WTC11 (cell line): ENCODE results near the gene ENO3. TPM values are rescaled to one million over a fixed set of nuclear protein-coding genes. Genes with fewer than 3 reads are reported as not detected.

Experiments
- ATAC-seq: fragments of 200-7000 bp; cut with Tn5 transposase; 2 replicates; pipeline ENCODE4 v1.10.0; 2021; ENCODE audit warnings: mild to moderate bottlenecking, moderate library complexity
- CTCF ChIA-PET: fragments of 300-600 bp; sonication (Branson Sonifier 250); formaldehyde crosslinking; loops from one replicate; lab custom pipeline; 2021; ENCODE audit warnings: antibody characterized with exemption; lab: Charles Lee
- POLR2A ChIA-PET: fragments of 350-600 bp; sonication (Branson Sonifier 250); formaldehyde crosslinking; loops from one replicate; lab custom pipeline; 2021; ENCODE audit warnings: antibody characterized with exemption; lab: Charles Lee
- DNase-seq: peaks from one replicate; pipeline ENCODE4 v3.0.0; 2021; ENCODE audit warnings: low spot score
- H3K27ac Mint-ChIP-seq: 2 replicates; pipeline ENCODE4 v1.8.0; 2021; ENCODE audit warnings: mixed read lengths
- H3K27me3 Mint-ChIP-seq: 2 replicates; pipeline ENCODE4 v1.8.0; 2021; ENCODE audit warnings: low read depth, mild to moderate bottlenecking, moderate library complexity, mixed read lengths
- H3K36me3 Mint-ChIP-seq: 2 replicates; pipeline ENCODE4 v1.8.0; 2021; ENCODE audit warnings: mixed read lengths
- H3K4me1 Mint-ChIP-seq: 2 replicates; pipeline ENCODE4 v1.8.0; 2022; ENCODE audit warnings: mixed read lengths
- H3K4me3 Mint-ChIP-seq: 2 replicates; pipeline ENCODE4 v1.8.0; 2021; ENCODE audit warnings: mild to moderate bottlenecking, moderate library complexity, mixed read lengths
- H3K9me3 Mint-ChIP-seq: 2 replicates; pipeline ENCODE4 v1.8.0; 2021; ENCODE audit warnings: mixed read lengths
- ATF1 ChIP-seq: sonication (generic); formaldehyde crosslinking; IDR thresholded peaks from 2 replicates; pipeline ENCODE4 v1.8.1; 2023; ENCODE audit warnings: mild to moderate bottlenecking, moderate library complexity, missing genetic modification reagents
- GTF2I ChIP-seq: fragments of 250-450 bp; sonication (Bioruptor Pico); conservative IDR thresholded peaks from 2 replicates; pipeline ENCODE4 v1.4.0; 2021; ENCODE audit warnings: mild to moderate bottlenecking
- MYBL2 ChIP-seq: sonication (generic); formaldehyde crosslinking; IDR thresholded peaks from 2 replicates; pipeline ENCODE4 v1.8.1; 2023; ENCODE audit warnings: mild to moderate bottlenecking, moderate library complexity, missing genetic modification reagents
- NR3C1 ChIP-seq: sonication (generic); formaldehyde crosslinking; conservative IDR thresholded peaks from 2 replicates; pipeline ENCODE4 v1.8.1; 2023; ENCODE audit warnings: low read depth, mild to moderate bottlenecking, missing genetic modification reagents
- OVOL2 ChIP-seq: fragments of 250-450 bp; sonication (Bioruptor Pico); IDR thresholded peaks from 2 replicates; pipeline ENCODE4 v1.9.0; 2021; ENCODE audit warnings: mild to moderate bottlenecking, borderline replicate concordance
- RELA ChIP-seq: sonication (generic); formaldehyde crosslinking; IDR thresholded peaks from 2 replicates; pipeline ENCODE4 v1.8.1; 2022; ENCODE audit warnings: missing genetic modification reagents, mild to moderate bottlenecking, borderline replicate concordance
- STAT6 ChIP-seq: sonication (generic); formaldehyde crosslinking; conservative IDR thresholded peaks from 2 replicates; pipeline ENCODE4 v1.8.1; 2023; ENCODE audit warnings: mild to moderate bottlenecking, low read depth, missing genetic modification reagents, moderate library complexity
- USF1 ChIP-seq: sonication (generic); formaldehyde crosslinking; IDR thresholded peaks from 2 replicates; pipeline ENCODE4 v1.8.0; 2022; ENCODE audit warnings: mild to moderate bottlenecking, missing genetic modification reagents
- ZNF219 ChIP-seq: sonication (generic); formaldehyde crosslinking; IDR thresholded peaks from 2 replicates; pipeline ENCODE4 v1.8.0; 2023; ENCODE audit warnings: missing genetic modification reagents, mild to moderate bottlenecking, borderline replicate concordance
- ZNF317 ChIP-seq: sonication (generic); formaldehyde crosslinking; IDR thresholded peaks from 2 replicates; pipeline ENCODE4 v1.8.1; 2023; ENCODE audit warnings: low read depth, mild to moderate bottlenecking, moderate library complexity, missing genetic modification reagents, borderline replicate concordance
- ZNF396 ChIP-seq: fragments of 250-450 bp; sonication (Bioruptor Pico); IDR thresholded peaks from 2 replicates; pipeline ENCODE4 v1.8.0; 2021; ENCODE audit warnings: mild to moderate bottlenecking, moderate library complexity, borderline replicate concordance
- total RNA-seq: library from RNA; stranded (reverse); gene quantifications from 3 replicates; pipeline ENCODE4 v1.2.3, GENCODE V29; 2021
- TF ChIP-seq, protein P1 (sequence below): sonication (generic); formaldehyde crosslinking; IDR thresholded peaks from 2 replicates; pipeline ENCODE4 v1.8.1; 2022; ENCODE audit warnings: low read depth, missing genetic modification reagents, borderline replicate concordance

ENO3 gene
- total RNA-seq, 1 experiment from 2014 or later = 30.9 TPM

- TF ChIP-seq ZNF317 (no peak), USF1 (no peak)
- TF ChIP-seq, protein P1, sequence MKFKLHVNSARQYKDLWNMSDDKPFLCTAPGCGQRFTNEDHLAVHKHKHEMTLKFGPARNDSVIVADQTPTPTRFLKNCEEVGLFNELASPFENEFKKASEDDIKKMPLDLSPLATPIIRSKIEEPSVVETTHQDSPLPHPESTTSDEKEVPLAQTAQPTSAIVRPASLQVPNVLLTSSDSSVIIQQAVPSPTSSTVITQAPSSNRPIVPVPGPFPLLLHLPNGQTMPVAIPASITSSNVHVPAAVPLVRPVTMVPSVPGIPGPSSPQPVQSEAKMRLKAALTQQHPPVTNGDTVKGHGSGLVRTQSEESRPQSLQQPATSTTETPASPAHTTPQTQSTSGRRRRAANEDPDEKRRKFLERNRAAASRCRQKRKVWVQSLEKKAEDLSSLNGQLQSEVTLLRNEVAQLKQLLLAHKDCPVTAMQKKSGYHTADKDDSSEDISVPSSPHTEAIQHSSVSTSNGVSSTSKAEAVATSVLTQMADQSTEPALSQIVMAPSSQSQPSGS (CRISPR knock-in tag) = no peak
These were observed 7.2 kb downstream of the ENO3 start (continued) for GRCh38 chr17:4958102-4958501.

GRCh38 chr17:4959261-4959965 lies 8.5 kb downstream of the ENO3 start:
- TF ChIP-seq ATF1 (CRISPR knock-in tag) (no peak), STAT6 (CRISPR knock-in tag) (no peak), RELA (CRISPR knock-in tag) (no peak), MYBL2 (CRISPR knock-in tag) (no peak), OVOL2 (CRISPR knock-in tag) (no peak), ZNF396 (CRISPR knock-in tag) (no peak), NR3C1 (CRISPR knock-in tag) (no peak)
- peaks cover 7% of the 10 kb centered on the region; the same call in 1 of the 2 replicates for H3K36me3 Mint-ChIP-seq
- ATAC-seq (peak; percentile 36), DNase-seq (no peak)
- CTCF ChIA-PET = interaction anchor here (0.9 to 1.7 kb wide), 3 partner anchors 8 to 50 kb away, joined by 3 to 4 read pairs (median 4); partner anchors contain the start of gene ENO3
- no peaks in the 10 kb centered on the region for H3K27me3 Mint-ChIP-seq
- H3K9me3 Mint-ChIP-seq = no peaks in the 10 kb centered on the region
- H3K27ac Mint-ChIP-seq = peak overlapping the region; percentile 33; the same call in 1 of the 2 replicates
- H3K4me1 Mint-ChIP-seq = peaks cover 18% of the 10 kb centered on the region
- no peak overlapping the region for H3K4me3 Mint-ChIP-seq
- POLR2A ChIA-PET = interaction anchor here (0.6 to 1.6 kb wide), 2 partner anchors 8 to 14 kb away, joined by 3 to 4 read pairs; no protein-coding TSS in a partner anchor

DNA sequence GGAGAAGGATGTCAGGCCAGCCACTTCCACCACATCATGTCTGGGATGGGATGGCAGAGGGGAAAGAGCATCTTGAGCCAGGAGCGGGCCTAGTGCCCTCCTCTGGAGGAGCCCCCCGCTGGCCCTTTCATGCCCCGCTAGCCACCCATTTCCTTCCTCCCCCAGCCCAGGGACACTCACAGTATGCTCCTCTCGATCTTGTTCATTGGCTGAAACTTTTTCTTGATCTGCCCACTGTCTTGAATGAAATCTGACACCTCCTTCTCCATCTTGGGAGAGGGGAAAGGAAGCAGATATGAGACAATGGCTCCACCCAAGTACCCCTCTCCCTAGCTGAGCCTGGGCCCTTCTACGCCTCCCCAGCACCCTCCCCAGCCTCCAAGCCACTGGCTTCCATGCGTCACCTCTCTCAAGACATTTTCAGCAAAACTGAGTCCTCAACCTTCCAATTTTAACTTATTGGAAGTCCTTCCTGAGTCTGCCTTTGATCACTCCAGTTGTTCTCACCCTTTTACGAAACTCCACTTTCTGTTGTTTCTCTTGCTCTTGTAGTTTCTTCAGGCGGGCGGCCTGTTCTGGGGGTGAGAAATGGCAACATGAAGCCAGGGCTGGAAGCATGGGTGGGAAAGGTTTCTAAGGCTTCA lies 9.5 kb downstream of the ENO3 start:
- DNase-seq (no peak), ATAC-seq (peak; percentile 40)
- Mint-ChIP-seq H3K27ac (peak overlapping the region; percentile 75), H3K4me1 (peaks cover 18% of the 10 kb centered on the region), H3K27me3 (no peaks in the 10 kb centered on the region), H3K9me3 (peaks cover 4% of the 10 kb centered on the region), H3K36me3 (peaks cover 12% of the 10 kb centered on the region), H3K4me3 (no peak overlapping the region)
- ChIA-PET POLR2A (no interaction called here), CTCF (interaction anchor here (0.9 kb wide), 1 partner anchor 51 kb away, joined by 4 read pairs; no protein-coding TSS in a partner anchor)
- TF ChIP-seq ZNF219 (no peak), GTF2I (CRISPR knock-in tag) (0 out of 2 replicates have a peak, but pooled peaks have one; percentile 19)
